LNCAP (cell line): ENCODE measurements around the gene BRAT1.

Experiments
- CTCF ChIP-seq: fragments of 450-650 bp; IDR thresholded peaks from 2 replicates; pipeline ENCODE4 v1.5.1; 2017; ENCODE audit warnings: mild to moderate bottlenecking

Gene BRAT1

GRCh38 chr7:2546776-2547586 lies 8.3 kb downstream of the BRAT1 start:
- TF ChIP-seq CTCF = no peak

DNA sequence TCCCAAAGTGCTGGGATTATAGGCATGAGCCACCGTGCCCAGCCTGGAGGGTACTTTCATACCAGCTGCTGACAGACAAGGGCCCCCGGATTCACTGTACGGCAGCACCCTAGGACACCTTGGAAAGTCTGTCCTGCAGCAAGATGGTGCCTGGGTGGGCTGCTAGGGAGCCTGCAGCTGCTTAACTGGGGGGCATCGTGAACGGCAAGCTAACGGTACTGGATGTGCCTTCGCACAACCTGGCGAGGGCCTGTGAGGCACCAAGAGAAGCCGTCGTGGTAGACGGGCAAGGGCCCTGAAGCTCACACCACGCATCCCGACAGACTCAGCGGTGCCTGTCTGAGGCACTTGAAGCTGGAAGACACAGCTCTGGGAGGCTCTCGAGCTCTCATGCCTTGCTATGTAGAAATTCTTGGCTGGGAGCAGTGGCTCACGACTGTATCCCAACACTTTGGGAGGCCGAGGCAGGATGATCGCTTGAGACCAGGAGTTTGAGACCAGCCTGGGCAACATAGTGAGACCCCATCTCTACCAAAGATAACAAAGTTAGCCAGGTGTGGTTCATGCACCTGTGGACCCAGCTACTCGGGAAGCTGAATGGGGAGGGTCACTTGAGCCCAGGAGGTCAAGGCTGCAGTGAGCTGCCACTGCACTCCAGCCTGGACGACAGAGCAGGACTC lies 9.4 kb downstream of the BRAT1 start:
- no peak for TF ChIP-seq CTCF

GRCh38 chr7:2544541-2545188 lies 10.7 kb downstream of the BRAT1 start:
- TF ChIP-seq CTCF = no peak

- no peak for TF ChIP-seq CTCF
Measured at GRCh38 chr7:2542916-2543871, 12.1 kb downstream of the BRAT1 start.

DNA sequence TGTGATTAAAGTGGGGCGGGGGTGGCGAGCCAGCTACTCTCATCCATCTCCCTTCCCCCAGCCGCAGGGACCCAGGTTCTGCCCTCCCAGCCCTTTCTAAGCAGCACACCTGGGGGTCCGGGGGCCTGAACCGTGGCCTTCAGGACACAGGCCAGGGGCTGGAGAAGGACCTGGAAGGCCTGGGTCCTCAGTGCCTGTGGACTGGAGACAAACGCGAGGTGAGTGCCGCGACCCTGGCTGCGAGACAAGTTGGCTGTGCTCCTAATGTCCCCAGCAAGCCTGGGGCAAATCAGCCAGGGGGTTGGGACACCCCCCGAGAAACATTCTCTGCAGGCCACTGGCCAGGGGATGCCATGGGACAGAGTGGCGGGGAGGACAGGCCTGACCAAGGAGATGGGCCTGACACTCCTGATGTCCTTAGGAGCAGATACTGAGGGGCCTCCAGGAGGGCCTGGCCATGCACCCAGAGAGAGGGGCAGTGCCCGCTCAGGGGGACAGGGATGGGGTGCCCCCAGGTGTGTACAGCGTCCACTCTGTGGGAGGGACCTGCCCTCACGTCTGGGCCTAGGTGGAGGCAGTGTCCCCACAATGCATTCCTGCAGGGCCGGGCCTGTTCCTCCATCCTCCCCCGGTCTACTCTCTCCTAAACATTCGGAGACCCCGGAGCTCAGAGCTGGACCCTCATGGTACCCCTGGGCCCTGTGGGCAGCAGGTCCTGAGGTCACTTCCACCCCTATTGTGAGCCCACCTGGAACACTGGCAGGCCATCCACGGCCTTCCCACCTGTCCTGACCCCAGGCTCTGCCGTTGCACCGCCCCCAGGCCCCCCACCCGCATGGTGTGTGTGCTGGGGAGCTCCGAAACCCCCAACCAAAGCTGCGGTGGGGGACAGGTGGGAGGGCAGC lies 13.1 kb downstream of the BRAT1 start:
- TF ChIP-seq CTCF = no peak

- no peak for TF ChIP-seq CTCF
Measured at GRCh38 chr7:2541291-2542010, 13.9 kb downstream of the BRAT1 start.
